GM12873 (cell line): ENCODE measurements around the gene ALX3.

ENCODE experiments used
- TF ChIP-seq, protein P1 (sequence below): IDR thresholded peaks from 2 replicates; pipeline ENCODE4 v1.5.1; 2012; ENCODE audit warnings: low read depth, mild to moderate bottlenecking, moderate library complexity, low read length, control low read depth; ENCODE audit not compliant: insufficient read depth; ENCODE audit errors: missing control alignments

The ALX3 gene

DNA sequence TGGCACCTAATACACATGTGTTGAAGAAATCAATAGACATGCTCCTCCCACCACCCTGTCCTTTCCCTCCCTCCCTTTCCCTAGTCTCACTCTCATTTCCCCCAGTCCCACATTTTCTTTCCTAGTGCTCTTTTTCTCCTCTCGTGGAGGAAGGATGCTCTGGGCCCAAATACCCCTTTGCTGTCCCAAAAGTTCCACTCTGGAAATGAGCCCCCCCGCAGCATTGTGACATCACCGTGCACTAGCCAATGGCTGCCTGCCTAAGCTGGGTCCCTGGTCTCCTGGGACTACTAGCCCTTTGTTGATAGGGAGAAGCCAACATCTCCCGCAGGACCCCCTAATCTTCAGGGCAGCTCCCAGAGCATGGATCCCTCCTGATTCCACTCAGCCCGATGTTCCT is 41.7 kb upstream of the ALX3 start, which contains the start of gene UBL4B:
Gene UBL4B, plus strand, starts transcription at position 301 of the 400 bp plus-strand sequence. Its CDS starts 92 bp downstream, at position 393.
- TF ChIP-seq, protein P1, sequence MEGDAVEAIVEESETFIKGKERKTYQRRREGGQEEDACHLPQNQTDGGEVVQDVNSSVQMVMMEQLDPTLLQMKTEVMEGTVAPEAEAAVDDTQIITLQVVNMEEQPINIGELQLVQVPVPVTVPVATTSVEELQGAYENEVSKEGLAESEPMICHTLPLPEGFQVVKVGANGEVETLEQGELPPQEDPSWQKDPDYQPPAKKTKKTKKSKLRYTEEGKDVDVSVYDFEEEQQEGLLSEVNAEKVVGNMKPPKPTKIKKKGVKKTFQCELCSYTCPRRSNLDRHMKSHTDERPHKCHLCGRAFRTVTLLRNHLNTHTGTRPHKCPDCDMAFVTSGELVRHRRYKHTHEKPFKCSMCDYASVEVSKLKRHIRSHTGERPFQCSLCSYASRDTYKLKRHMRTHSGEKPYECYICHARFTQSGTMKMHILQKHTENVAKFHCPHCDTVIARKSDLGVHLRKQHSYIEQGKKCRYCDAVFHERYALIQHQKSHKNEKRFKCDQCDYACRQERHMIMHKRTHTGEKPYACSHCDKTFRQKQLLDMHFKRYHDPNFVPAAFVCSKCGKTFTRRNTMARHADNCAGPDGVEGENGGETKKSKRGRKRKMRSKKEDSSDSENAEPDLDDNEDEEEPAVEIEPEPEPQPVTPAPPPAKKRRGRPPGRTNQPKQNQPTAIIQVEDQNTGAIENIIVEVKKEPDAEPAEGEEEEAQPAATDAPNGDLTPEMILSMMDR = no peak

DNA sequence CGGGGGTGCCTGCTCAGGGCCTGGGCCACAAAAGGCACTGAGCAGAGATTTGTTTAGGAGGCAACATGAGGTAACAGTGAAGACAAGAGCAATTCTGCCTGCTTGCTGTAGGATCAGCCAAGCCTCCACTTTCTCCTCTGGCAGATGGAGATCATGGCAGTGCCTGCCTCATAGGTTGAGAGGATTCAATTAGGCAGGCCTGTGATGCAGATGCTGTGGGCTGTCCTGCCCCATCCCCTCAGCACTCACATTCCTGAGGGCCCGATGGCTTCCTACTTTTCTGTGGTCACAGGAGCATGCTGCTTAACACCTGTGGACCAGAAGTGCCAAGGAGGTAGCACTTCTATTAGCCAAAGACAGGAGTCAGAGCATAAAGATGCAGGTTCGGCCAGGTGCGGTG is 40.6 kb upstream of the ALX3 start:
- TF ChIP-seq, protein P1 = no peak

DNA sequence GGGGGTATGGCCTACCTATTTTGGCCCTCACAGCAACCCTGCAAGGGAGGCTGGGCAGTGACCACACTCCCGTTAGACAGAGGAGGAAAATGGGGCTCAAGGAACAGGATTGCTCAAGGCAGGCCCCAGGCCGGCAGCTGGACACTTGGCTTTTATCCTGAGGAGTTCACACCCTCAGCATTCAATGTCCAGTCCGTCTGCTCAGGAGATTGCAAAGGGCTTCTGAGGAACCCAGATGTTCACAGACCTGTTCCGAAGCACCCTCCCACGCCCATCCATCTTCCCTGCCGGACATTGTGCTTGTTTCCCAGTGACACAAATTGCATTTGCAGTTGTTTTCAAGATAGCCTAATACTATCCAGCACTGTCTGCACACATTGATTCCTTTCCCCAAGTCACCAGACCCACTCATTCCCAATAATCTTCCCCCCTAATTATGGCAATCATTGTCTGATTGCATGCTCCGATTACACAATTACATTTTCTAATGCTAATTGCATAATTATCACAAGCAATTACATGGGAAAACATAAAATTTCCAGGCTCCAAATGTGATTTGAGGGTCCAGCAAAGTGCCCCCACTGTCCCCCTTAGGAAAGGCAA is 37.5 kb upstream of the ALX3 start:
- TF ChIP-seq, protein P1 = no peak

DNA sequence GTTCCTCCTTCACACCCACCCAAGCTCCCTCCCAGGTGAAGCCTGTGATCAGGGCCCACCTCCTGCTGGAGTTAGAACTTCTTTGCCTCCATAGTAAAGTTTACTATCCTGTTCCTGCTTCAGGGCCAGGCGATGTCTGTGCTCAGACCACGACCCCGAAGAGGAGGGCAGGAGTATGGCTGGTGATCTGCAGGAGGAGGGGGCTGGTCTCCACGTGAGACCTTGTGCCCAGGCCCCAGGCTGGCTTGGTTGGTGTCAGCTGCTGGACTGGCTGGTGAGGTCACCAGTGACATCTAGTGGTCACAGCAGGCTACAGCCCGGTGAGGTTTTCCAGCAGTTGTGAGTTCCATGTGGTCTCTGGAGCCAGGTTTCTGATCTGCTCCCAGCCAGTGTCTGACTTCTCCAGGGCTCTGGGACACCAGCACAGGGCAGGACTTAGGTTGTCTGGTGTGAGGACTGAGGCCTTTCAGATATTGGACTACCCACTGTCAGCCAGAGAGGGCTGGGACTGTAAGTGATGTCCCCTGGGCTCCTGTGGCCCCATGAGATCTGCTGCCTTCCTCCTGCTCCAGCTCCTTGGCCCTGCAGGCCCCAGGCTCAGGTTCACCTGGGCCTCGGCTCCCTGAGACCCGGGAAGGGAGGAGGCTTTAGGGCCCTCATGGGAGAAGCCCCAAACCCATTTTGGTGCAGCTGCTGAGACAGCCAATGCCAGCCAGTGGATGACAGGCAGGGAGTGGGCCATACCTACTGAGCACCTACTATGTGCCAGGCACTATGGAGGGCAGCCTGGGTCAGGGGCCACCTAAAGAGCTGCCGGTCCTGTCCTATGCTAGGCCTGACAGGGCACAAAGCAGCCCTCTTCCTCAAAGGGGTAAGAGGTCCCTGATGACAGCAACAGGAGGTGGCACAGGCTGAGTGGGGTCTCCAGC is 35.8 kb upstream of the ALX3 start:
- TF ChIP-seq, protein P1 = peak; percentile 98

DNA sequence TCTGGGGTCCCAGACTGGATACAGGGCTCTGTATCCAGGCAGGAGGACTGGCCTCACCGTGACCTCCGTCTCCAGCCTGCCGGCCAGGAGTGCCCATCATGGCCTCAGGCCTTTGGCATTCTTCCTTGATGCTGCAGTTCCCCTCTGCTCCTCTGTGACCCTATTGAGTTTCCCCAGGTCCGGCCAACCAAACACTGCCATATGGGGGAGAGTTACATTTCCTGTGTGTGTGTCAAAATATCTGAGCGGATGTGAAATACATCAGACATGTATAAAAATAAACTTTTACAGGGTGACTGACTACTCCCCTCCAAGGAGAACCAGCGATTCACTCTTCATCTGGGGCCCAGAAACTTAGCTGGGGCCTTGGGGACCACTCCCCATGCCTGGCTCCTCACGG is 31.6 kb upstream of the ALX3 start:
- TF ChIP-seq, protein P1 = no peak

DNA sequence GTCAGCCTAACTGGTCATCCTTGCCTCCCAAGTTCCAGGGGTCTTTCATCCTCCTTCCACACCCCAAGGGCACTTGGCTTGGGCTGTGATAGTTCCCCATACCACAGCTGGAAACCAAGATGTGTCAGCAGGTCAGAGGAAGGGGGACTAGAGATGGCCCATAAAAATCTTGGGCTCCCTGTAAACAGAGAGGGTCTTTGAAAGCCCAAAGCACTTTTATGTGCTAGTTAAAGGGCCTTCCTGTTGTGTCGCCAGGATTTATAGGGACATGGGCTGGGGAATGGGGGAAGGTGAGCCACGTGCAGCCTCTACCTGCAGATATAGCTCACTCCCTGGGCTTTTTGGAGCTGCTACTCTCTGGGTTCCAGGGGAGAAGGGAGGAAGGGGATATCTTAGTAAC is 29.9 kb upstream of the ALX3 start:
- TF ChIP-seq, protein P1 = no peak
